K562 (cell line): ENCODE results near the gene PIK3CA. TPM values are rescaled to one million over a fixed set of nuclear protein-coding genes. Genes with fewer than 3 reads are reported as not detected.

Experiments
- ARID2 ChIP-seq: fragments of 450-650 bp; IDR thresholded peaks from 2 replicates; pipeline ENCODE4 v1.6.1; 2017; ENCODE audit warnings: antibody characterized with exemption, mild to moderate bottlenecking
- BDP1 ChIP-seq: IDR thresholded peaks from 3 replicates; pipeline ENCODE4 v1.6.1; 2011; ENCODE audit not compliant: insufficient read length, insufficient read depth
- COPS2 ChIP-seq: fragments of 450-650 bp; conservative IDR thresholded peaks from 2 replicates; pipeline ENCODE4 v1.6.1; 2016; ENCODE audit warnings: mild to moderate bottlenecking, moderate library complexity
- DIDO1 ChIP-seq: fragments of 450-650 bp; IDR thresholded peaks from 2 replicates; pipeline ENCODE4 v1.6.1; 2016; ENCODE audit warnings: low read depth, missing biosample characterization, missing genetic modification characterization
- FIP1L1 ChIP-seq: fragments of 200-400 bp; formaldehyde crosslinking; IDR thresholded peaks from 2 replicates; pipeline ENCODE4 v1.6.1; 2018; ENCODE audit warnings: mild to moderate bottlenecking, low read depth, low read length; ENCODE audit not compliant: poor library complexity, severe bottlenecking
- FOXA3 ChIP-seq, 2 experiments: fragments of 450-650 bp in 1 of 2; sonication (generic) in 1 of 2; formaldehyde crosslinking; IDR thresholded peaks in 1 of 2; conservative IDR thresholded peaks in 1 of 2; 2 replicates each; pipeline versions ENCODE4 v1.4.0 to v1.8.0; 2020 to 2022; ENCODE audit warnings: mild to moderate bottlenecking in 2 of 2, missing genetic modification reagents in 1 of 2
- HNRNPH1 ChIP-seq: fragments of 200-400 bp; formaldehyde crosslinking; optimal IDR thresholded peaks from 2 replicates; pipeline ENCODE3; 2017; ENCODE audit warnings: low read depth, mild to moderate bottlenecking, low read length, moderate library complexity
- KHSRP ChIP-seq: fragments of 450-650 bp; IDR thresholded peaks from 2 replicates; pipeline ENCODE4 v1.6.1; 2017
- MITF ChIP-seq: IDR thresholded peaks from 2 replicates; pipeline ENCODE4 v1.6.1; 2014; ENCODE audit warnings: antibody characterized with exemption
- NFRKB ChIP-seq: fragments of 450-650 bp; IDR thresholded peaks from 2 replicates; pipeline ENCODE4 v1.6.1; 2016; ENCODE audit warnings: low read depth
- PML ChIP-seq: IDR thresholded peaks from 2 replicates; pipeline ENCODE4 v1.6.1; 2012; ENCODE audit warnings: low read length, inconsistent platforms
- PURB ChIP-seq: sonication (generic); formaldehyde crosslinking; IDR thresholded peaks from 2 replicates; pipeline ENCODE4 v1.9.0; 2021; ENCODE audit warnings: low read depth, mild to moderate bottlenecking, missing genetic modification reagents
- SRSF1 ChIP-seq: fragments of 200-400 bp; formaldehyde crosslinking; IDR thresholded peaks from 2 replicates; pipeline ENCODE4 v1.6.1; 2017; ENCODE audit warnings: mild to moderate bottlenecking, low read depth, low read length, moderate library complexity
- ZBTB1 ChIP-seq: sonication (generic); formaldehyde crosslinking; IDR thresholded peaks from 2 replicates; pipeline ENCODE4 v1.8.1; 2023; ENCODE audit warnings: missing genetic modification reagents, low read depth, mild to moderate bottlenecking, borderline replicate concordance
- ZNF639 ChIP-seq, 2 experiments: fragments of 200-800 bp in 1 of 2; sonication (Bioruptor generic) in 1 of 2; sonication (generic) in 1 of 2; formaldehyde crosslinking in 1 of 2; IDR thresholded peaks in 1 of 2; conservative IDR thresholded peaks in 1 of 2; 2 replicates each; pipeline versions ENCODE4 v1.5.0 to v1.6.1; 2016 to 2020; ENCODE audit warnings: missing compliant biosample characterization in 1 of 2, missing genetic modification characterization in 1 of 2, missing genetic modification reagents in 1 of 2
- polyA plus RNA-seq, 8 experiments: library from polyadenylated mRNA; depleted of rRNA in 4 of 8; stranded (reverse) in 5 of 8; unstranded in 3 of 8; fragments of >200 nt; fragmentation: Nextera tagmentation in 2 of 8; fragmentation: Illumina TruSeq in 1 of 8; extraction: Ambion mirVana in 2 of 8; extraction: Trizol in 1 of 8; gene quantifications; 2 replicates each; pipeline versions ENCODE4 v1.2.1 to v1.2.3, GENCODE V29; 2011 to 2014; ENCODE audit warnings: inconsistent platforms in 1 of 8, missing spikeins in 1 of 8
- total RNA-seq, 7 experiments: library from RNA; depleted of rRNA in 6 of 7; stranded (reverse); fragments of >200 nt in 6 of 7; fragmentation: Illumina TruSeq in 2 of 7; extraction: Trizol in 2 of 7; gene quantifications; 2 replicates each; pipeline versions ENCODE4 v1.2.1 to v1.2.3, GENCODE V29; 2011 to 2021; ENCODE audit warnings: low replicate concordance in 1 of 7
- TF ChIP-seq, protein P1 (sequence below): IDR thresholded peaks from 2 replicates; pipeline ENCODE4 v1.6.1; 2016; ENCODE audit warnings: missing genetic modification characterization, missing compliant biosample characterization

Gene PIK3CA
- total and polyA plus RNA-seq, 9 of the 15 experiments (the other 6 are each of a cell fraction or from before 2014, with no cell fraction given), result 3.8 to 19.4 (median 10.8) TPM

- TF ChIP-seq, protein P1, sequence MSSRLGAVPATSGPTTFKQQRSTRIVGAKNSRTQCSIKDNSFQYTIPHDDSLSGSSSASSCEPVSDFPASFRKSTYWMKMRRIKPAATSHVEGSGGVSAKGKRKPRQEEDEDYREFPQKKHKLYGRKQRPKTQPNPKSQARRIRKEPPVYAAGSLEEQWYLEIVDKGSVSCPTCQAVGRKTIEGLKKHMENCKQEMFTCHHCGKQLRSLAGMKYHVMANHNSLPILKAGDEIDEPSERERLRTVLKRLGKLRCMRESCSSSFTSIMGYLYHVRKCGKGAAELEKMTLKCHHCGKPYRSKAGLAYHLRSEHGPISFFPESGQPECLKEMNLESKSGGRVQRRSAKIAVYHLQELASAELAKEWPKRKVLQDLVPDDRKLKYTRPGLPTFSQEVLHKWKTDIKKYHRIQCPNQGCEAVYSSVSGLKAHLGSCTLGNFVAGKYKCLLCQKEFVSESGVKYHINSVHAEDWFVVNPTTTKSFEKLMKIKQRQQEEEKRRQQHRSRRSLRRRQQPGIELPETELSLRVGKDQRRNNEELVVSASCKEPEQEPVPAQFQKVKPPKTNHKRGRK (tag), result no peak
- peak in 1 of 2 experiments; percentile 51; a peak in 1 of 4 replicates for TF ChIP-seq ZNF639 (CRISPR knock-in tag; conservative IDR thresholded peaks at IDR 0.05 in 1 of 2, IDR thresholded peaks at IDR 0.05 in 1 of 2)
- no peak for TF ChIP-seq ZBTB1 (CRISPR knock-in tag)
- TF ChIP-seq ARID2, result no peak
- TF ChIP-seq BDP1, result no peak
- TF ChIP-seq COPS2, result no peak
- no peak for TF ChIP-seq MITF
- no peak for TF ChIP-seq HNRNPH1
- no peak for TF ChIP-seq DIDO1 (tag)
- no peak for TF ChIP-seq PURB
- TF ChIP-seq FIP1L1, result no peak
- no peak for TF ChIP-seq NFRKB
- no peak for TF ChIP-seq KHSRP
- TF ChIP-seq SRSF1, result no peak
- no peak for TF ChIP-seq FOXA3 (CRISPR knock-in tag; conservative IDR thresholded peaks at IDR 0.05 in 1 of 2, IDR thresholded peaks at IDR 0.05 in 1 of 2)
- no peak for TF ChIP-seq PML
These were observed 49.6 kb upstream of the PIK3CA start (continued) for GRCh38 chr3:179098388-179099077.
